Mesenchymal stem cell (in vitro differentiated cells and primary cell): ENCODE measurements around the gene LSMEM2.

Experiments
- DNase-seq: peaks from one replicate; pipeline ENCODE4 v3.0.0-alpha.2; 2013
- H2AFZ ChIP-seq: one replicate; pipeline ENCODE4 v1.6.1; 2013; ENCODE audit warnings: low read depth, mild to moderate bottlenecking, control low read depth, inconsistent platforms, low read length, moderate library complexity
- H2AK5ac ChIP-seq: 2 replicates; pipeline ENCODE4 v1.6.1; 2013; ENCODE audit warnings: low read length, moderate library complexity, mild to moderate bottlenecking, inconsistent platforms; ENCODE audit not compliant: severe bottlenecking
- H2BK120ac ChIP-seq: one replicate; pipeline ENCODE4 v1.6.1; 2013; ENCODE audit warnings: low read depth, mild to moderate bottlenecking, inconsistent platforms, low read length, moderate library complexity
- H2BK12ac ChIP-seq, 2 experiments: one replicate each; pipeline ENCODE4 v1.6.1; 2013; ENCODE audit warnings: inconsistent platforms in 2 of 2, low read length in 2 of 2, mild to moderate bottlenecking in 2 of 2, moderate library complexity in 2 of 2, control low read depth in 1 of 2
- H2BK15ac ChIP-seq: one replicate; pipeline ENCODE4 v1.6.1; 2013; ENCODE audit warnings: mild to moderate bottlenecking, low read depth, inconsistent platforms; ENCODE audit not compliant: poor library complexity, severe bottlenecking
- H2BK5ac ChIP-seq: 2 replicates; pipeline ENCODE4 v1.6.1; 2013; ENCODE audit warnings: low read depth, mild to moderate bottlenecking, low read length, control low read depth, inconsistent platforms; ENCODE audit not compliant: poor library complexity, severe bottlenecking
- H3K14ac ChIP-seq, 2 experiments: one replicate each; pipeline ENCODE4 v1.6.1; 2013; ENCODE audit warnings: inconsistent platforms in 2 of 2, low read length in 2 of 2, control low read depth in 1 of 2, mild to moderate bottlenecking in 1 of 2, moderate library complexity in 1 of 2
- H3K18ac ChIP-seq, 2 experiments: one replicate each; pipeline ENCODE4 v1.6.1; 2013; ENCODE audit warnings: inconsistent platforms in 2 of 2, low read length in 2 of 2, control low read depth in 1 of 2, low read depth in 1 of 2, mild to moderate bottlenecking in 1 of 2
- H3K23ac ChIP-seq, 2 experiments: one replicate each; pipeline ENCODE4 v1.6.1; 2013; ENCODE audit warnings: inconsistent platforms in 2 of 2, low read length in 2 of 2, mild to moderate bottlenecking in 2 of 2, moderate library complexity in 2 of 2, control low read depth in 1 of 2
- H3K27ac ChIP-seq: 2 replicates; pipeline ENCODE4 v1.5.1; 2013; ENCODE audit warnings: mild to moderate bottlenecking, moderate library complexity, low read length, control low read depth, inconsistent platforms; ENCODE audit not compliant: poor library complexity, severe bottlenecking
- H3K27me3 ChIP-seq, 2 experiments: 2 replicates each; pipeline versions ENCODE4 v1.6.1 to v1.7.0; 2013; ENCODE audit warnings: low read length in 2 of 2, mild to moderate bottlenecking in 2 of 2, moderate library complexity in 2 of 2, control low read depth in 1 of 2, inconsistent platforms in 1 of 2; ENCODE audit not compliant: control insufficient read depth in 1 of 2, insufficient read depth in 1 of 2
- H3K36me3 ChIP-seq, 2 experiments: 2 replicates each; pipeline versions ENCODE4 v1.6.1 to v1.7.0; 2013; ENCODE audit warnings: low read length in 2 of 2, control low read depth in 1 of 2, inconsistent platforms in 1 of 2, low read depth in 1 of 2, mild to moderate bottlenecking in 1 of 2; ENCODE audit not compliant: insufficient read depth in 2 of 2, control insufficient read depth in 1 of 2
- H3K4ac ChIP-seq, 2 experiments: one replicate each; pipeline ENCODE4 v1.6.1; 2013; ENCODE audit warnings: inconsistent platforms in 2 of 2, low read length in 2 of 2, mild to moderate bottlenecking in 2 of 2, moderate library complexity in 2 of 2, control low read depth in 1 of 2, low read depth in 1 of 2
- H3K4me1 ChIP-seq: 2 replicates; pipeline ENCODE4 v1.6.1; 2013; ENCODE audit warnings: low read depth, low read length, control low read depth; ENCODE audit not compliant: control insufficient read depth, insufficient read depth
- H3K4me2 ChIP-seq: 2 replicates; pipeline ENCODE4 v1.6.1; 2013; ENCODE audit warnings: low read length, mild to moderate bottlenecking, inconsistent platforms; ENCODE audit not compliant: poor library complexity, severe bottlenecking
- H3K4me3 ChIP-seq, 2 experiments: 2 replicates each; pipeline versions ENCODE4 v1.5.1 to v1.7.0; 2013; ENCODE audit warnings: low read length in 2 of 2, mild to moderate bottlenecking in 2 of 2, control low read depth in 1 of 2, low read depth in 1 of 2; ENCODE audit not compliant: insufficient read depth in 1 of 2
- H3K79me1 ChIP-seq: replicated peaks from 2 replicates; pipeline ENCODE4 v1.6.1; 2013; ENCODE audit warnings: mild to moderate bottlenecking, control low read depth, low read length, inconsistent platforms; ENCODE audit not compliant: poor library complexity, severe bottlenecking
- H3K9ac ChIP-seq: 2 replicates; pipeline ENCODE4 v1.7.0; 2013; ENCODE audit warnings: mild to moderate bottlenecking, low read length, moderate library complexity
- H3K9me3 ChIP-seq: 2 replicates; pipeline ENCODE4 v1.7.0; 2013; ENCODE audit warnings: mild to moderate bottlenecking, low read length; ENCODE audit not compliant: control insufficient read depth
- H4K8ac ChIP-seq: one replicate; pipeline ENCODE4 v1.6.1; 2013; ENCODE audit warnings: inconsistent platforms, mild to moderate bottlenecking, low read length, moderate library complexity
- H4K91ac ChIP-seq: one replicate; pipeline ENCODE4 v1.6.1; 2013; ENCODE audit warnings: mild to moderate bottlenecking, low read length, inconsistent platforms
- WGBS: methylation state at CpG from one replicate; pipeline ENCODE4 v1.1.7; 2013; ENCODE audit warnings: mixed read lengths; 5-methylcytosine and 5-hydroxymethylcytosine counted together

Gene LSMEM2

DNA sequence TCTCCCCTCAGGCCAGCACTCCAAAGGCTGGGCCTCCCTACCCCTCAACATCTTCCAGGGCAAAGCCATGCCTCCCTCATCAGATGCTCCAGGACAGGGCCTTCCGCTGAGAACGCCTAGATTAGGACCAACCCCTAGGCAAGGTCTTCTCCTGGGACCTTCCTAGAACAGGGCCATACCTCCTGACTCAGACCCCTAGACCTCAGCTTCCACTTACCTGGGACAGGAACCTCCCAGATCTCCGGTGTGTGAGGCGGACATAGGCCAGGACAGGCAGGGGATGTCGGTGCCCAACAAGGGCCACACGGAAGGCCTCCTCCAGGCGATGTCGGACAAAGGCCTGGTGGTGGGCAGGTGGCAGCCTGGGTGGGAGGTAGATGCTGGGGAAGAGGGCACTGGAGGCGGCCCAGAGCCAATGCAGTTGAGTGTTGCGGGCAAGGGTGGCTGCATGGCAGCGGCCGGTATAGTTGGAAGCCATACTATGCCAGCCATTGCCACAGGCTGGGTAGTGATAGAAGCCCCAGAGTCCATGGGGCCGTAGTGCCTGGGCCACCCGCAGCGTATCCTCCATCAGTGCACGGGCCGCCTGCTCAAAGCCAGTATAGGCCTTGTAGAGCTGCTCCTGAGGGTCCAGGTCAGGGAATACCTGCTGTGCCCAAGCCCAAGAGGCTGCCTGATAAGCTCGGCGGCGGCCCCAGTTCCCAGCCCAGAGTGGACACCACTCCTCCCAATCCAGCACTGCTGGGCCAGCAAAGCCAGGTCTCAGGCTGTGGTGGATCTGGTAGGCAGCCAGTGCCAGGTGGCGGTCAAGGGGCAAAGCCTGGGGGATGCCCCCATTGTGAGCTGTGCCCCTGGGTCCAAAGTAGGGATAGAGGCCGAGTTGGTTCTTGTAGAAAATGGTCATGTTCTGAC is 15.9 kb downstream of the LSMEM2 start:
- Histone ChIP-seq H3K4ac (no peak overlapping the region), H2AK5ac (no peak overlapping the region), H3K14ac (no peak overlapping the region), H3K9ac (no peak overlapping the region), H3K27me3 (no peaks in the 10 kb centered on the region), H4K91ac (no peak overlapping the region), H2BK5ac (no peak overlapping the region), H2BK12ac (no peak overlapping the region), H3K36me3 (peaks cover 13 to 21% of the 10 kb centered on the region in 2 experiments), H3K4me2 (no peak overlapping the region), H3K18ac (no peak overlapping the region), H3K9me3 (no peaks in the 10 kb centered on the region), H2AFZ (no peak overlapping the region), H3K23ac (no peak overlapping the region), H3K79me1 (peaks cover 22% of the 10 kb centered on the region), H2BK15ac (peak overlapping the region; percentile 44), H4K8ac (no peak overlapping the region), H3K27ac (no peak overlapping the region), H3K4me1 (peaks cover 24% of the 10 kb centered on the region), H3K4me3 (no peak overlapping the region), H2BK120ac (no peak overlapping the region)
- no peak for DNase-seq
- 93% methylated on average over 22 of the region's 22 CpGs for WGBS

DNA sequence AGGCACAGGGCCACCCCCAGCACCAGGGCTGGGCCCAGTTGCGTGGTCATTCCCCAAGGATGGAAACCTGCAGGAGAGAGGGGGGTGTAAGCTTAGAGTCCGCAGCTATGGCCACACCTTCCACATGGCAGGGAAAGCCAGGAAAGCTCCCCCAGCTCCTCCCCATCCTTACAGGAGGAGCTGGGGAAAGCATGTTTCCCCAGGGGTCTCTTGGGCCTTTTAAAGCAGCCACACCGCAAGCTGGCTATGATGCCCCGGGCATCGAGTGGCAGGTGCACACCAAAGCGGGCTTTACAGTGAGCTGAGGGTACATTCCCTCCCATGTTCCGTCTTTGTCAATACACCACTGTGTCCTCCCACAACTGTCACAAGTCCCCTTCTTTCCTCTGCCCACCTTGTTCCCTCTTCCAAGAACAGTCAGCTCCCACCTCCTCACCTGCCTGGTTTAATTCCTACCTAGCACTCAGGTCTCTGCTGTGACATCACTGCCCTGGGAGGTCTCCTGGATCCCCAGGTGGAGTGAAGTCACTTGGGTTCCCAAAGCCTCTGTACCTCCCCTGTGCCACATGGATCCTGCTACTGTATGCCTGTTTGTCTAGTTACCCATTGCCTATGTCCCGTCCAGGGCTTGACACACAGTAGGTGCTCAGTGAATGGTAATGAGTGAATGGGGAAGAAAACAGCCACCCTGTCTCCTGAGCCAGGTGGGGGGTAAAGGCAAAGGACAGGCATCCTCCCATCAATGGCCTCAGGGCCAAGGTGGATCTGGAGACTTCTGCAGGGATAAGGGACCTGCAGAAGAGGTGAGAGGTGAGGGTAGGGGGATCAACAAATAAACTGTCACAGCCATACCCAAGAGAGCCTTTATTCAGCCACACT is 16.9 kb downstream of the LSMEM2 start:
- Histone ChIP-seq H3K36me3 (peaks cover 5 to 12% of the 10 kb centered on the region in 2 experiments), H4K8ac (no peak overlapping the region), H2AFZ (no peak overlapping the region), H3K9me3 (no peaks in the 10 kb centered on the region), H3K4me2 (no peak overlapping the region), H3K4me1 (peaks cover 26% of the 10 kb centered on the region), H3K23ac (no peak overlapping the region), H3K4ac (no peak overlapping the region), H3K4me3 (no peak overlapping the region), H3K14ac (no peak overlapping the region), H3K18ac (no peak overlapping the region), H3K9ac (no peak overlapping the region), H4K91ac (no peak overlapping the region), H2BK12ac (no peak overlapping the region), H2BK15ac (no peak overlapping the region), H2BK120ac (no peak overlapping the region), H3K27ac (no peak overlapping the region), H2AK5ac (no peak overlapping the region), H2BK5ac (no peak overlapping the region), H3K27me3 (no peaks in the 10 kb centered on the region), H3K79me1 (peaks cover 13% of the 10 kb centered on the region)
- DNase-seq, result no peak
- WGBS, result 86% methylated on average over 8 of the region's 8 CpGs

DNA sequence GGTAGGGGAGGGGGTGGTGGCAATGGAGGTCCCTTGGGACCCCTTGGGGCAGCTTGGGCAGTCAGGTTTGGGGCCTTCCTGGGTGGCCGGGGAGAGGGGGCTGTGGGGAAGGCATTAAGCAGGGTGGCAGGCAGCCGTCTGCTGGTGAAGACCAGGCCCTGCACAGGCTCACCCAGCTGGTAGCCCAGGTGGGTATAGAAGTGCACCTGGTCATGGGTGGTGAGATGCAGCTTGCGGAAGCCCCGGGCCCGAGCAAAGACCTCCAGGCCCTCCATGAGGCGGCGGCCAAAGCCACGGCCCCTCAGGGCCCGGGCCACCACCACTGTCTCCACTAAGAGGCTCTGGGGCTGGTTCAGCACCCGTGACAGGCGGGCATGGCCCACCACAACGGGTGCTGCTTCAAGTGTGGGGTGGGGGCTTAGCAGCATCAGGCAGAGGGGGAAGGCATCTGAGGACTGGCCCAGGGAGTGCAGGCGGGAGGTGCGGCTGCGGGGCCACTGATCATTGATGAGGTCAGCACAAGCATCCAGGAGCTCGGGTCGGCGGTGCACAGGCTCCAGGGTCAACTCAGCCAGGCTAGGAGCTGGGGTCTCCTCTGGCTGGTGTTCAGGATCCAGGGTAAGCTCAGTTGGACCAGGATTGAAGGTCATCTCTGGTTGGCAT is 18.0 kb downstream of the LSMEM2 start:
- peaks cover 21% of the 10 kb centered on the region for H3K4me1 ChIP-seq
- H3K4me2 ChIP-seq, result no peak overlapping the region
- H3K27me3 ChIP-seq, result no peaks in the 10 kb centered on the region
- no peak overlapping the region for H4K91ac ChIP-seq
- no peak overlapping the region for H2BK5ac ChIP-seq
- H3K9me3 ChIP-seq, result no peaks in the 10 kb centered on the region
- 95% methylated on average over 18 of the region's 18 CpGs for WGBS
- peaks cover 11% of the 10 kb centered on the region for H3K79me1 ChIP-seq
- H3K4me3 ChIP-seq, result peak overlapping the region in 1 of 2 experiments; percentile 7
- no peak overlapping the region for H3K27ac ChIP-seq
- no peak overlapping the region for H3K14ac ChIP-seq
- H3K18ac ChIP-seq, result no peak overlapping the region
- no peak for DNase-seq
- H2BK15ac ChIP-seq, result no peak overlapping the region
- no peak overlapping the region for H3K23ac ChIP-seq
- H2BK12ac ChIP-seq, result no peak overlapping the region
- H3K36me3 ChIP-seq, result peaks cover 5 to 12% of the 10 kb centered on the region in 2 experiments
- H2BK120ac ChIP-seq, result no peak overlapping the region
- no peak overlapping the region for H2AK5ac ChIP-seq
- H3K9ac ChIP-seq, result no peak overlapping the region
- H2AFZ ChIP-seq, result no peak overlapping the region
- no peak overlapping the region for H3K4ac ChIP-seq
- H4K8ac ChIP-seq, result no peak overlapping the region
